Lower lobe of right lung (tissue), 2 donors: ENCODE measurements around the gene OMP. TPM values are rescaled to one million over a fixed set of nuclear protein-coding genes. Genes with fewer than 3 reads are reported as not detected.

ENCODE experiments used
- ATAC-seq, 2 donors: fragments of 200-7000 bp; cut with Tn5 transposase; one replicate each; pipeline ENCODE4 v1.9.1; 2020 to 2022; ENCODE audit warnings: mild to moderate bottlenecking in 2 of 2, moderate library complexity in 2 of 2
- DNase-seq: peaks from one replicate; pipeline ENCODE4 v3.0.0-alpha.2; 2020
- H3K27ac ChIP-seq: fragments of 200-600 bp; one replicate; pipeline ENCODE4 v1.8.0; 2022
- H3K27me3 ChIP-seq: fragments of 200-600 bp; one replicate; pipeline ENCODE4 v1.8.0; 2022; ENCODE audit warnings: low read depth
- H3K36me3 ChIP-seq: fragments of 200-600 bp; one replicate; pipeline ENCODE4 v1.8.0; 2022; ENCODE audit warnings: mild to moderate bottlenecking
- H3K4me1 ChIP-seq: fragments of 200-600 bp; one replicate; pipeline ENCODE4 v1.8.0; 2022
- H3K4me3 ChIP-seq: fragments of 200-600 bp; one replicate; pipeline ENCODE4 v1.8.0; 2022; ENCODE audit warnings: mild to moderate bottlenecking
- H3K9me3 ChIP-seq: fragments of 200-600 bp; one replicate; pipeline ENCODE4 v1.8.0; 2022
- intact Hi-C: fragments of 100-400 bp; cut with DNase I; formaldehyde crosslinking; loops from one replicate; pipeline ENCODE4 v1.11.0; 2022
- total RNA-seq: library from RNA; stranded (reverse); fragmentation: NEBNext Ultra II Directional; extraction: Animal tissue kit (Norgen Biotek cat#: 25700); gene quantifications from one replicate; pipeline ENCODE4 v1.2.1, GENCODE V29; 2021
- TF ChIP-seq, protein P1 (sequence below): fragments of 200-600 bp; IDR thresholded peaks from one replicate; pipeline ENCODE4 v1.8.0; 2022; ENCODE audit warnings: antibody characterized with exemption, mild to moderate bottlenecking
- donor health status: DM: no; HTN: yes; CAD: no; lungs with severe emphysema.

Gene OMP
- total RNA-seq, 1 donor from 2014 or later = not detected

GRCh38 chr11:77090046-77090372 lies 12.6 kb upstream of the OMP start:
- H3K4me3 ChIP-seq = no peak overlapping the region
- no peak for ATAC-seq
- no peaks in the 10 kb centered on the region for H3K27me3 ChIP-seq
- intact Hi-C loops = no loop called here
- H3K27ac ChIP-seq = no peak overlapping the region
- DNase-seq = peak; percentile 24
- H3K9me3 ChIP-seq = no peaks in the 10 kb centered on the region
- no peaks in the 10 kb centered on the region for H3K4me1 ChIP-seq
- H3K36me3 ChIP-seq = no peaks in the 10 kb centered on the region
- TF ChIP-seq, protein P1, sequence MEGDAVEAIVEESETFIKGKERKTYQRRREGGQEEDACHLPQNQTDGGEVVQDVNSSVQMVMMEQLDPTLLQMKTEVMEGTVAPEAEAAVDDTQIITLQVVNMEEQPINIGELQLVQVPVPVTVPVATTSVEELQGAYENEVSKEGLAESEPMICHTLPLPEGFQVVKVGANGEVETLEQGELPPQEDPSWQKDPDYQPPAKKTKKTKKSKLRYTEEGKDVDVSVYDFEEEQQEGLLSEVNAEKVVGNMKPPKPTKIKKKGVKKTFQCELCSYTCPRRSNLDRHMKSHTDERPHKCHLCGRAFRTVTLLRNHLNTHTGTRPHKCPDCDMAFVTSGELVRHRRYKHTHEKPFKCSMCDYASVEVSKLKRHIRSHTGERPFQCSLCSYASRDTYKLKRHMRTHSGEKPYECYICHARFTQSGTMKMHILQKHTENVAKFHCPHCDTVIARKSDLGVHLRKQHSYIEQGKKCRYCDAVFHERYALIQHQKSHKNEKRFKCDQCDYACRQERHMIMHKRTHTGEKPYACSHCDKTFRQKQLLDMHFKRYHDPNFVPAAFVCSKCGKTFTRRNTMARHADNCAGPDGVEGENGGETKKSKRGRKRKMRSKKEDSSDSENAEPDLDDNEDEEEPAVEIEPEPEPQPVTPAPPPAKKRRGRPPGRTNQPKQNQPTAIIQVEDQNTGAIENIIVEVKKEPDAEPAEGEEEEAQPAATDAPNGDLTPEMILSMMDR = no peak

GRCh38 chr11:77090373-77091111 lies 12.1 kb upstream of the OMP start:
- no peaks in the 10 kb centered on the region for H3K27me3 ChIP-seq
- intact Hi-C loops = no loop called here
- H3K4me3 ChIP-seq = no peak overlapping the region
- ATAC-seq (no peak), DNase-seq (peak; percentile 37)
- no peaks in the 10 kb centered on the region for H3K9me3 ChIP-seq
- no peak overlapping the region for H3K27ac ChIP-seq
- H3K36me3 ChIP-seq = no peaks in the 10 kb centered on the region
- TF ChIP-seq, protein P1 = no peak
- H3K4me1 ChIP-seq = no peaks in the 10 kb centered on the region

DNA sequence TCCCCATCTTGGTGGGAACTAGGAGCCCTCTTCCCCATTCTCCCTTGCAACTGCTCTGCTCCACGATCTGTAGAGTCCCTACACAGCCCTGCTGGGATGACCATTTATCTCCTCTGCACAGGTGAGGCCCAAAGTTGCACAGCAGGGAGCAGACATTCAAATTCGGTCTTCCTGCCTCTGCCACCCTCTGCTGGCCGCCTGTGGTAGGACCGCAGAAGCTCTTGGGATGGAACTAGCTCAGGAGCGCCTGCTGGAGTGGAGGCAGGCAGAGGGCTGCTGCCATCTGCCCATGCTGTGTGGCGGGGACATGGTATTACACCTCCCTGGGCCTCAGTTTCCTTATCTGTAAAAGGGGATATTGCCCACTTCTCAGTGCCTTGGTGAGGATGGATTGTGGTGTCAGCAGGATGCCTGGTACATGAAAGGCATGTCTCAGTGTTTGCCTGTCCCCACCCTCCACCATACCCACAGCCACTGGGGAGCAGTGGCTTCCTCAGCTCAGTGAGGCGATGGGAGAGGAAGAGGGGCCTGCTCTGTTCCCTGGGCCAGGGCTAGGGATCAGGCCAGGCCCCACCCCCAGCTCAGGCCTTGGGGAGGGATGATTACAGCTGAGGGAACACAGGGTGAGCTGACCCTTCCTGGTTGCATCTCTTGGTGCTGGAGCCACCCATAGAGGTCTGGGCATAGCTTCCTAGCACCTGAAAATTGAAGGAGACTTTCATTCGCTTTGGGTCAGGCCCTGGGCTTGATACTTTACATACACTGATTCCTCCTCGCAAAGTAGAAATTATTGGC lies 11.3 kb upstream of the OMP start:
- TF ChIP-seq, protein P1 = peak; percentile 96

GRCh38 chr11:77092382-77092781 lies 10.3 kb upstream of the OMP start:
- DNase-seq = peak; percentile 37

More for the DNA sequence above, 11.3 kb upstream of the OMP start:
- DNase-seq (peak; percentile 83), ATAC-seq (peak; percentile 82 to 88)
- intact Hi-C loops = no loop called here
- Histone ChIP-seq H3K27me3 (no peaks in the 10 kb centered on the region), H3K27ac (no peak overlapping the region), H3K36me3 (no peaks in the 10 kb centered on the region), H3K9me3 (no peaks in the 10 kb centered on the region), H3K4me3 (no peak overlapping the region), H3K4me1 (no peaks in the 10 kb centered on the region)

GRCh38 chr11:77093056-77093891 lies 9.4 kb upstream of the OMP start:
- DNase-seq (peak; percentile 36), ATAC-seq (no peak)
- Histone ChIP-seq H3K4me1 (no peaks in the 10 kb centered on the region), H3K27ac (no peak overlapping the region), H3K27me3 (no peaks in the 10 kb centered on the region), H3K9me3 (no peaks in the 10 kb centered on the region), H3K36me3 (no peaks in the 10 kb centered on the region), H3K4me3 (no peak overlapping the region)
- TF ChIP-seq, protein P1 = no peak
- intact Hi-C loops = no loop called here

More at GRCh38 chr11:77092382-77092781, 10.3 kb upstream of the OMP start:
- no peak for ATAC-seq
- TF ChIP-seq, protein P1 = no peak
- H3K9me3 ChIP-seq = no peaks in the 10 kb centered on the region
- H3K27me3 ChIP-seq = no peaks in the 10 kb centered on the region
- intact Hi-C loops = no loop called here
- H3K27ac ChIP-seq = no peak overlapping the region
- H3K36me3 ChIP-seq = no peaks in the 10 kb centered on the region
- H3K4me3 ChIP-seq = no peak overlapping the region
- H3K4me1 ChIP-seq = no peaks in the 10 kb centered on the region
